Neural crest cell (in vitro differentiated cells): ENCODE measurements around the gene NACAD. TPM values are rescaled to one million over a fixed set of nuclear protein-coding genes. Genes with fewer than 3 reads are reported as not detected.
A peak's percentile ranks its signal among the peaks of the same experiment; 100 is the strongest.

Experiments used
- DNase-seq: peaks from one replicate; pipeline ENCODE4 v3.0.0; 2021; ENCODE audit warnings: low read depth, mixed read lengths, low spot score
- H3K27ac Mint-ChIP-seq: one replicate; pipeline ENCODE4 v1.8.0; 2021; ENCODE audit warnings: mild to moderate bottlenecking, mixed read lengths; ENCODE audit not compliant: unreplicated experiment
- H3K27me3 Mint-ChIP-seq: 2 replicates; pipeline ENCODE4 v1.8.0; 2021; ENCODE audit warnings: low read depth, mild to moderate bottlenecking, mixed read lengths
- H3K36me3 Mint-ChIP-seq: 2 replicates; pipeline ENCODE4 v1.8.0; 2021; ENCODE audit warnings: low read depth, mild to moderate bottlenecking, mixed read lengths
- H3K4me1 Mint-ChIP-seq: 2 replicates; pipeline ENCODE4 v1.8.0; 2021; ENCODE audit warnings: mixed read lengths
- H3K4me3 Mint-ChIP-seq: one replicate; pipeline ENCODE4 v1.8.0; 2021; ENCODE audit warnings: mild to moderate bottlenecking, mixed read lengths
- H3K9me3 Mint-ChIP-seq: 2 replicates; pipeline ENCODE4 v1.8.0; 2021; ENCODE audit warnings: mixed read lengths
- total RNA-seq: library from RNA; stranded (reverse); gene quantifications from 2 replicates; pipeline ENCODE4 v1.2.1, GENCODE V29; 2021
- TF ChIP-seq, protein P1 (sequence below): fragments of 200-600 bp; sonication (generic); conservative IDR thresholded peaks from 2 replicates; pipeline ENCODE4 v1.5.0; 2021; ENCODE audit warnings: antibody characterized with exemption, mild to moderate bottlenecking

The NACAD gene
- total RNA-seq, 1 donor from 2014 or later = 9.7 TPM

DNA sequence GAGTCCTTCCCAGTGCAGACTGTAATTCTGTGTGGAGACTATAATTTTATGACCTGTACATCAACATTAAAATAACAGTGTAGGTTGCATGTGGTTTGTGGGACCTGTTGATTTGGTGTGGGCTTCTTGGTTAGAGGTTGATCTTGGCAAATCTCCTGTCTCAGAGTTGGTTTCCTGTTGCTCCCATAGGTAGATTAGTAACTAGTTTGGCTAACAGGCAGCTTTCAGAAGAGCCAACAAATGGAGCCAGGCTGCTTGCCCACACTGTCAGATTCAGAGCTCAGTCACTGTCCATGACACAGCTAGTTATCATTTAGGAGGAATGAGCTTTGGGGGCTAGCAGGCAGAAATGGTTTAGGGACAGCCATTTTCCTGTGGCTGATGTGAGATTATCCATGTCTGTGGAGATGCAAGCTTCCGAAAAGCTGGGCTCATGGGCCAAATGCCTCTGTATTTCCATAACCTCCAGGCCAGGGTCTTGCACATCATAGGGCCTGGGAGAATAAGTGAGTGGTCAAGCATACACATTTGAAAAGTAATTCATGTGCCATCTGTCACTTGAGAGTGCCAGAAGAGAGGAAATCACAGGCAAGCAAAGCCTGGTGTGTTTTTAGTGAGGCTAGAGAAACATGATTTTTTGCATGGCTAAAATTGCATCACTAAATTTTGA is 55.4 kb downstream of the NACAD start:
- DNase-seq = no peak
- Mint-ChIP-seq H3K27ac (peak overlapping the region; percentile 57), H3K9me3 (no peaks in the 10 kb centered on the region), H3K4me1 (peaks cover 11% of the 10 kb centered on the region), H3K4me3 (no peak overlapping the region), H3K27me3 (no peaks in the 10 kb centered on the region), H3K36me3 (peaks cover 2% of the 10 kb centered on the region)
- TF ChIP-seq, protein P1, sequence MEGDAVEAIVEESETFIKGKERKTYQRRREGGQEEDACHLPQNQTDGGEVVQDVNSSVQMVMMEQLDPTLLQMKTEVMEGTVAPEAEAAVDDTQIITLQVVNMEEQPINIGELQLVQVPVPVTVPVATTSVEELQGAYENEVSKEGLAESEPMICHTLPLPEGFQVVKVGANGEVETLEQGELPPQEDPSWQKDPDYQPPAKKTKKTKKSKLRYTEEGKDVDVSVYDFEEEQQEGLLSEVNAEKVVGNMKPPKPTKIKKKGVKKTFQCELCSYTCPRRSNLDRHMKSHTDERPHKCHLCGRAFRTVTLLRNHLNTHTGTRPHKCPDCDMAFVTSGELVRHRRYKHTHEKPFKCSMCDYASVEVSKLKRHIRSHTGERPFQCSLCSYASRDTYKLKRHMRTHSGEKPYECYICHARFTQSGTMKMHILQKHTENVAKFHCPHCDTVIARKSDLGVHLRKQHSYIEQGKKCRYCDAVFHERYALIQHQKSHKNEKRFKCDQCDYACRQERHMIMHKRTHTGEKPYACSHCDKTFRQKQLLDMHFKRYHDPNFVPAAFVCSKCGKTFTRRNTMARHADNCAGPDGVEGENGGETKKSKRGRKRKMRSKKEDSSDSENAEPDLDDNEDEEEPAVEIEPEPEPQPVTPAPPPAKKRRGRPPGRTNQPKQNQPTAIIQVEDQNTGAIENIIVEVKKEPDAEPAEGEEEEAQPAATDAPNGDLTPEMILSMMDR = no peak

DNA sequence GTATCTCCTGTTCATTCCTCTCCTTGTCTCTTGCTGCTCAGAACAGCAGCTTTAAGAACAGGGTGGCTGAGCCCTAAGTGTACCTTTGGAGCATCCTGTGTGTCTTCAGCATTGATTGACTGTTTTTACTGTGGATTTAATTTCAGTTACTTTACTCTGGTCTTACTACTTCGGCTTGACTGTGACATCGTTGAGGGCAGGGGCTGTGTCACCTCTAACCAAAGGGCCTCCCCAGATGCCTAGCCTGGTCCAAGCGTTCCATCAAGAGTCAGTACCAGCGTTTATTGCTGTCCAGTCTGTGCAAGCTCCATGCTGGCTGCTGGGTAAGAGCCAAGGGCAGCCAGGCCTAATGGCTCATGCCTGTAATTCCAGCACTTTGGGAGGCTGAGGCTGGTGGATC is 56.3 kb downstream of the NACAD start:
- Mint-ChIP-seq H3K36me3 (peaks cover 2% of the 10 kb centered on the region), H3K27ac (no peak overlapping the region), H3K27me3 (no peaks in the 10 kb centered on the region)

DNA sequence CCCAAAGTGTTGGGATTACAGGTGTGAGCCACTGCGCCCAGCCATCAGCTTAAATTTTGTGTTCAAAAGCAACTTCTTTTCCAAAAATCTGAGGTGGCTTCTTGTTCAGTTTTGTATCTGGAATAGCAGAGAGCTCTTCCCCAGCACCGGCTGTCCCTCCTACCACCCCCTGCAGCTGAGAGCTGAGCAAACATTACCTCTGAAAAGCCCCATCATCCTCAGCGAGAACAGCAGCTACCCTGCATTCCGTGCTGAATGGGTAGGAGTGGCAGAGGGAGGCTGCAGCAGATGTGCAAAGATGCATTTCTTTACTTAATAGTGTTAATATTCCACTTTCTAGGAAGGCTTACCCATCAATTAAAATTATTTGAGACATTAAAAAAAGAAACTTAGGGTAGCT is 56.9 kb downstream of the NACAD start:
- H3K27ac Mint-ChIP-seq = no peak overlapping the region
- H3K36me3 Mint-ChIP-seq = peaks cover 2% of the 10 kb centered on the region
- H3K27me3 Mint-ChIP-seq = no peaks in the 10 kb centered on the region
- no peak overlapping the region for H3K4me3 Mint-ChIP-seq
- H3K9me3 Mint-ChIP-seq = no peaks in the 10 kb centered on the region
- TF ChIP-seq, protein P1 = no peak
- peaks cover 11% of the 10 kb centered on the region for H3K4me1 Mint-ChIP-seq
- no peak for DNase-seq

More for the DNA sequence above, 56.3 kb downstream of the NACAD start:
- TF ChIP-seq, protein P1 = no peak
- no peak for DNase-seq
- Mint-ChIP-seq H3K4me3 (no peak overlapping the region), H3K9me3 (no peaks in the 10 kb centered on the region), H3K4me1 (peaks cover 11% of the 10 kb centered on the region)

Other genes with a start within 250 kb of the NACAD start
- gene H2AZ2, start 240.9 kb downstream of the NACAD start, total RNA-seq = 351 and 353 TPM in 2 replicates
- gene PURB, start 203.4 kb downstream of the NACAD start, total RNA-seq = 26.2 and 27.3 TPM in 2 replicates
- 0.49 and 0.64 TPM in 2 replicates for gene MYO1G, start 110.0 kb downstream of the NACAD start, total RNA-seq
- 35.7 and 39.0 TPM in 2 replicates for gene CCM2, start 88.8 kb downstream of the NACAD start, total RNA-seq
- 104 and 109 TPM in 2 replicates for gene TBRG4, start 22.7 kb upstream of the NACAD start, total RNA-seq
- gene RAMP3, start 68.8 kb upstream of the NACAD start, total RNA-seq = not detected in 2 replicates